HTR-8/SVneo (cell line): ENCODE measurements around the gene IER2.

Source experiments
- DNase-seq: peaks from one replicate; pipeline ENCODE4 v3.0.0; 2011; ENCODE audit warnings: low spot score, mixed read lengths; ENCODE audit not compliant: insufficient read length
- FAIRE-seq: peaks from 2 replicates; lab custom pipeline; 2011; peaks lifted over from hg19 to GRCh38; lab: Jason Lieb, UNC

The IER2 gene

DNA sequence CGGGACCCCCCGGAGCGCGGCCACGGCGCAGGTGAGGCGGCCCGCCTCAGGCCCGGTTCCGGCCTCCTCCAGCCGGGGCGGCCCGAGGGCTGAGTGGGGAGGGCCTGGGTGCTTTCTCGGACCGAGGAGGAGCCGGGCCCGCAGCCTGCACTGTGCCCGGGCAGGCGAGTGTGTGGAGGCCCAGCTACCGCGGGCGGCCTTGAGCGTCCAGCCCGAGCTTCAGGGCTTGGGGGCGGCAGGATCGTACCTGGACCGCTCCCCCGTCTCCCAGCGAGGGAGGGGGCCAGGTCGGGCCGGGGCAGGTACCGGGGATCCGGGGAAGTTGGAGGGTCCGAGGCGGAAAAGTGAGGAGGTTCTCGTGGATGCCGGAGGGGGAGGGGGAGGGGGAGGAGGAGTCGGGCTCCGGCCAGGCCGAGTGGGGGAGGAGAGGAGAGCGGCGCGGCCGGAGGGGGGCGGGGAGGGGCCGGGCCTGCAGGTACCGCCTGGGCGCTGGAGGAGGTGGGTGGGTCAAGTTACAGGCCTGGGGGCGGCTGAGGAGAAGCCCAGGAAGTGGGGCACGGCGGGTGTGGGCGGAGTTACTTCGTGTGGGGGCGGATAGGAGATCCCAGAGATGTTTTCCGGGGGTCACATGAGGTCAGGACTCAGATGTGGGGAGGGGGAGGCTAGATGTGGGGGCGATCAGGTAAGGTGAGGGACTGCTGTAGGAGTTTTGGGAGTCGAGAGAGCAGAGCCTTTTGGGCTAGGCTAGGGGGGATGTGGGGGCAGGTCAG lies 31.6 kb upstream of the IER2 start:
- DNase-seq: peak; percentile 84
- no peak for FAIRE-seq

DNA sequence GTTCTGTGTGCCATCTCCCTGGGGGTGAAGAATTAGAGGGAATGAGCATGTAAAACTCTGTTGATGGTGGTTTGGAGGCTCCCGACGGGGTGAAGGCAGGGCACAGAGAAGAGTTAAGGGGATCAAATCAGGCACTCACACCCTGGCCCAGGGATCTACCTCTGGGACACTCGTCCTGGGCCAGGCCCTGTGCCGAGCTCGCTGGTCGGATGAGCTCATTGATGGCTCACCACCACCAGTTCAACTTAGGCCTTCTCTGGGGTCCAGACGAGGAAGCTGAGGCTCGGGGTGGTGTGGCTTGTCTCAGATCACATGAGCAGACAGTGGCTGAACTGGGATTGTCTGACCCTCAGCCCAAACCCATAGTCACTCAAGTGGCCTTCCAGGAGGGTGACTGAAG lies 30.6 kb upstream of the IER2 start:
- FAIRE-seq: no peak
- DNase-seq: no peak

DNA sequence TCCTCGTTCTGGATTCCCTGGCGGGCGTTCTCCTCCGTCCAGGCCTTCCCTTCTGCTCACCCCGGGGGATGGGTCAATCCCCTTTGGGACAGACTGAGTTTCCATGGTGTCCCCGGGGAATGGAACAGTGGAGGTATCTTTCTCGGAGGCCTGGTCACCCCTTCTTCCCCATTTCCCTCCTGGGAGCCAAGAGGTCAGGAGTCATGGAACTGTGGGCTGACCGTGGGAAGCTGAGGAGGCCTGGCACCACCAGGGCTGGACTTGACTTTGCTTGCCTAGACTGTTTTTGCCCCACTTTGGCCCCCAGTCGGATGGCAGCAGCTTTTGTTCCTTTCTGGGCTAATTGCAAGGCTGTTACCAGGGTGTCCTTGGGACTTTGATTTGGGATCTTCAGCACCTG lies 30.2 kb upstream of the IER2 start:
- DNase-seq: no peak
- FAIRE-seq: no peak

GRCh38 chr19:13120817-13121216 lies 29.4 kb upstream of the IER2 start:
- DNase-seq (no peak), FAIRE-seq (no peak)

DNA sequence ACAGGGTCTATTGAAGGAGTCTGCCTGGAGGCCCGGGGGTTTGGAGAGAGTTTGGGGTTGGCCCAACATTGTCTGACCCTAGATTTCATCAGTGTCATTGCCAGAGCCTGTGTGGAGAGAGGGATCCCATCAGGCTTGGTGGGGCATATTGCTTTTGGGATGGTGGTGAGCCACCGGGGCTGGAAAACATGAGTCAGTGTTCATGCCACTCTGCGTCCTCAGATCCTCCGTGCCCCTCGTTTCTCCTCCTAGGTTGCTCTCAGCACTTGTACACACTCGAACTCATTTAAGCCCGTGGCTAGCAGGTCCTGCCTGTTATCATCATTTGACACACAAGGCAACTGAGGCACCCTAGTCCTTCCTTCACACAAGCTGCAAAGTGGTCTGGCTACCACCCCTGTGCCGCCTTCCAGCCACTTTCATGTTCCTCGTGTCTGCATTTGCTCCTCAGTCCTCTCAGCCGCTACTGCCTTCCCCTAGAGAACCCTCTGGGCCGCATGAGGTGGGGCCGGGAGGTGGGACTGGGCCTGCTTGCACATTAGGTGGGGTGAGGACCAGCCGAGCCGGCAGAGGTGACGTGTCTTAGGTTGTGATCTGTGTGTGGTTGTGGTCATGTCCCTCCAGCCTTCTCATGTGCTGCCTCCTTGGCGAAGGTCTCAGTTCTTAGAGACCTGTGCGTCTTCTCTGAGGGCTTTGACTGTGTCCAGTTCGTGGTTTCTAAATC lies 28.5 kb upstream of the IER2 start:
- FAIRE-seq (no peak), DNase-seq (no peak)

GRCh38 chr19:13122275-13122878 lies 27.8 kb upstream of the IER2 start:
- DNase-seq (no peak), FAIRE-seq (no peak)

DNA sequence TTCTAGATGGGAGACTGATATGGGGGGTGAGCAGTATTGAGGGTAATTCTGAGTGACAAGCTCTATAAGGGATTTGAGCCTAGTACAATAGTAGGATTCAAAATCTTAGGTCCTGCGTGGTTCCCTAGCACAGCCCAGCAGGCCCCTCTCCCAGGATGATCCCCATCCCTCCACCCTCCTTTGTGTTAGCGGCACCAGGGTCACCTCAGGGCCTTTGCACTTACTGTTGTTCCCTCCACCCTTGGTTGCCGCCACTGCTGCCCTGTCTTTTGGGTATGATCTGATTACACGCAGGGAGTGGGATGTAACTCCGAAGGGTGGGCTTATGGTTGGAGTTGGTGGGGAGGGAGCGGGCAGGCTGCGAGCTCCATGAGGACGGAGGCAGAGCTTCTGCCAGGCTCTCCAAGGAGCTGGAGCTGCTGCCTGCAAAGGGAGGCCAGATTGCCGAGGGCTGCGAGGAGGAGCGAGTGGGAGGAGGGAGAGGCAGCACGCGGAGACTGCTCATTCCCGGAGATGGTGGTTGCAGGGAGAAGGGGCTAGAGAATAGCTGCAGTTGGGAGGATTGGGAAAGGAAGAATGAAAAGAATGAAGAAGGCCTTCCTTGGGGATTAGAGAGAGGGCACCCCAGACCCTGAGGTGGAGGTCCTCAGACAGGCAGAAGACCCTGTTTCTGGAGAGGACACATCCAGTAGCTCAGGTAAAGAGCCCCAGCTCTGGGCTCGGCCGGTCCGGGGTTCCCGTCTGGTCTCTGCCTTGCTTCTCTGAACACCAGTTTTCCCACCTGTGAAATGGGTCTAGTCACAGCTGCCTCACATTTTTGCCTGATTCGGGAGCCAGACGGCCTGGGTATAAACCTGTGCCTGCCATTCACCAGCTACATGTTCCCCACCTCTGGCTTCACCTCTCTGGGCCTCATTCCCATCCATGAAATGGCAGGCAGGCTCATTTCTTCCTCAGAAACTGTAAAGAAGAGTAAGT lies 26.9 kb upstream of the IER2 start:
- FAIRE-seq (no peak), DNase-seq (no peak)

DNA sequence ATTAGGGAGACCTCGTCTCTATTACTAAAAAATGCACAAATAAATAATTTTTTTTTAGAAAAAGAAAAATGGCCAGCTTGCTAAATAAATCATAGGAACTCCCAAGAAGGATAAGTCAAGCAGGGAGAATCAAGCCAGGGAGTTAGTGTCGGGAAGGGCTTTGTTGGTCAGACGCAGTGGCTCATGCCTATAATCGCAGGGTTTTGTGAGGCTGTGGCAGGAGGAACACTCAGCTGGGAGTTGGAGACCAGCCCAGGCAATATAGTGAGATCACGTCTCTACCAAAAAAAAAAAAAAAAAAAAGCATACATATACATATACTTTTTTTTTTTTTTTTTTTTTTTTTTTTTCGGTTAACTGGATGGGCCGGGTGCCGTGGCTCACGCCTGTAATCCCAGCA lies 23.2 kb upstream of the IER2 start:
- FAIRE-seq: no peak
- no peak for DNase-seq

DNA sequence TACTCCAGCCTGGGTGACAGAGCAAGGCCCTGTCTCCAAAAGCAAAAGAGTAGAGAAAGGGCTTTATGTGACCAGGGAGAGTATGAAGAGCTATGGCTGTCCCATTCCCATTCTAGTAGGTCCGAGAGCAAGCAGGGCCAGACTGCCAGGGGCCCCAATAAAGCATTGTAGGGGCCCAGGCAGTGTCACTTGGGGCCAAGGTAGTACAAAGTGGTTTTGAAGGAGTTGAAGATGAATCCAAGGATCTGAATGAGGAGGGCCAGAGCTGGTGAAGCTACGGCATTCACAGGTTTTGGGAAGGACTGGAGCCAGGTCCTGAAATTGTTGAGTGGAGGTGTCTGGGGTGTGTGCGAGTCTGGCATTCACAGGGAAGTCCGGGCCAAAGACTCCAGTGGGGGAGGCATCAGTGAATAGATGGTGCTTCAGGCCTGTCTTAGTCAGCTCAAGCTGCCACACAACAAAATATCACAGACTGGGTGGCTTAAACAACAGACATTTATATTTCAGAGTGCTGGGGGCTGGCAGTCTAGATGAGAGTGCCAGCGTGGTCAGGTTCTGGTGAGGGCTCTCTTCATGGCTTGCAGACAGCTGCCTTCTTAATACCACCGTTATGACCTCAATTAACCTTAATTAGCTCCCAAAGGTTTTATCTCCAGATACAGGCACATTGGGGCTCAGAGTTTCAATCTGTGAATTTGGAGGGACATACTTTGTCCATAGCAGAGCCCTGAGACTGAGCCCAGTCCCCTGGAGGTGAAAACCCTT lies 22.2 kb upstream of the IER2 start:
- no peak for FAIRE-seq
- no peak for DNase-seq

DNA sequence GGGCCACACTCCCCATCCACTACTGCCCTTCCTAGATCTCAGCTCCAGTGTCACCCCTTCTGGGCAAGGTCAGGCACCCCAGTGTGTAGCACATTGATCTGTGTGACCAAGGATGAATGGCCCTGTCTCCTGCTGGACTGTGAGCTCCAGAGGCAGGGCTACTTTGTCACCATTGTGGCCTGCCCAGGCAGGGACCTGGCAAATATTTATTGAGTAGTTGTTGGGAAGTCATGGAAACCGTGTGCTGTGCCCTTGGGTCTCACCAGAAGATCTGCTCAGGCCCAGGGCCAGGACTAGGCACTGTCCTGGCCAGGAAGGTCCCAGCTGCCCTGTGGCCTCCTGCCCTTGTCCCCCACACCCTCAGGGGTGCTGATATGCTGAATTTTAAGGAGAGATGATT lies 21.6 kb upstream of the IER2 start:
- DNase-seq: no peak
- no peak for FAIRE-seq

- DNase-seq (no peak), FAIRE-seq (no peak)
Measured at GRCh38 chr19:13129384-13129783, 20.8 kb upstream of the IER2 start.

DNA sequence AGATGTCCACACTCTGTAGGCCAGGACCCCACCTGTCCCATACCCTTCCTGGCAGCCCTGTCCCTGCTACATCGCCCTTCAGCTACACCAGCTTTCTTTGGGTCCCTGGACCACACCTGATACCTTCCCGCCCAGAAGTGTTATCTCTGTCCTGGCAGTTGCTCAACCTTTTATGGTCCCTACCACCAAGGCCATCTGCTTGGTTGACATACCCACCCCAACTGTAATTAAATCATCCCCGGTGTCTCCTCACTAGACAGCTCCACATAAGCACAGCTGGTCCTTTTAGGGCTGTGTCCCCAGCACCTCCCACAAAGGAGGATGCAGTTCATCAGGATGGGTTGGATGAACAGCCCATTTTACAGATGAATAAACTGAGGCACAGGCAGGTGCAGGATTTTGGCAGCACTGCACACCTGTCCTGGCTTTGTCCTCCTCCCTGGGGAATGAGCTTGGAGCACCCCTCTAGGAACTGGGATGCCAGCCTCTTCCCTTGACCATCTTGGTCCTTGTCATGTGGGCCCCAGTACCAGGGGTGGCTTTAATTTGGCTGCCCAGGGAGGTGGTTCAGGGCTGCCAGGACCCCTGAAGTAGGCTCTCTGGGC lies 19.2 kb upstream of the IER2 start:
- DNase-seq (no peak), FAIRE-seq (no peak)

DNA sequence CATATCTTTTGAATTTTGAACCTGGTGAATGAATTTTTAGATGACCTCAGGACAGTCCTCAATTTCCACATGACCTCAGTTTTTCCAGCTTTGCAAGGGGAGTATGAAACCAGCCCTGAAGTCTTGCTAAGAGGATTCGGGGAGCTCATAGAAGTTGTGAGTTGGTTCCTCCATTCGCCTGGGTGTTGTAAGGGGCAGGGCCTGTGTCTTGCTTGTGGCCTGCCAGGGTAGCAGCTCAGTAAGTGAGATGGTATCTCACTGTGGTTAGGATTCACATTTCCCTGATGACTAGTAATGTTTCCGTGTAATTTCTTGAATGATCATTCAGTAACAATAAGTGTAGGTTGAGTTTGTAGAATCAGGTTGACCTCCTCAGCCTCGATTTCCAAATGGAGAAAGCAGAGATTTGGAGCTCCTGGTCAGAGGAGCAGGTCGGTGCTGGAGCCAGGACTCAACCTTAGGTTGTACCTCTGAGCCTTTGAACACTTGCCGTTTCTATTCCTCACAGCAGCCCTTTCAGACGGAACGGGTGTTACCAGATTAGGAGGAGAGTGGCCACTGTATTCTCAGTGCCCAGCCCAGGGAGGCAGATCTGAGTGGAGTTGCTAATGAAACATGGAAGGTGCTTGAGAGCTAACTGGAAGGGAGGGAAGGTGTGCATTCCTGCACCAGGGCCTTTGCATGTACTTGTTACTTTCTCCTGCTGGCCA lies 17.6 kb upstream of the IER2 start:
- DNase-seq (peak; percentile 34), FAIRE-seq (peak; percentile 9)

DNA sequence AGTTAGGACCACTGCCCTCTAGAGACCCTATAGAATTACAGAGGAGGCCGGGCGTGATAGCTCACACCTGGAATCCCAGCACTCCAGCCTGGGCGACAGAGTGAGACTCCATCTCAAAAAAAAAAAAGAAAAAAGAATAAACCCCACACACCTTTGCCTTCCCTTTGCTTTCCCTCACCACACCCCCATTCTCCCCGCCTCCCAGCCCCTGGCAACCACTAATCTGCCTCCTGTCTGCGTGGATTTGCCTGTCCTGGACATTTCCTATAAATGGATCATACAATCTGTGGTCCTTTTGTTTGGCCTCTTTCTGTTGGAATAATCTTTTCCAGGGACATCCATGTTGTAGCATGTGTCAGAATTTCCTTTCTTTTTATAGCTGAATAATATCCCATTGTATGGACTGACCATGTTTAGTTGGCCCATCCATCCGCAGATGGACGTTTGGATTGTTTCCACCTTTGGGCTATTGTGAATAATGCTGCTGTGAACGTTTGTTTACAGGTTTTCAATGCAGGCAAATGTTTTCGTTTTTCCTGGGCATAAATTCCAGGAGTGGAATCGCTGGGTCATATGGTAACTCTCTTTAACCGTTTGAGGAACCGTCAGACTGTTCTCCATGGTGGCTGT lies 16.9 kb upstream of the IER2 start:
- DNase-seq (no peak), FAIRE-seq (no peak)

DNA sequence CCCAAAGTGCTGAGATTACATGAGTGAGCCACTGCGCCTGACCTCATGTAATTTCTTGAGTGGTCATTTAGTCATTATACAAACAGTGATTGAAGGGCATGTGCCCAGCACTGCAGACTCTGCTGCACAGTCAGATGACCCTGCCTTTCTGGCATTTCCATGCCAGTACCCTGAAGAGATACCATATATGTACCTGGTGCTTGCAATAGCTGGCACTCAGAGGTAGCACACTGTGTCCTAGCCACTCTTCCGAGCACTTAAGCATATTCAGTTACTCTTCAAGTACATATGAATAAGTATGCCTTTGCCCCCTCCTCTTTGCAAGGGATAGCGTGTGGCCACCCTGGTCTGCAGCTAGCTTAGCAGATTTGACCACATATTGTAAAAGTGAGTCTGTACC lies 15.6 kb upstream of the IER2 start:
- FAIRE-seq: no peak
- DNase-seq: no peak

- no peak for DNase-seq
- no peak for FAIRE-seq
Measured at GRCh38 chr19:13135068-13136062, 14.8 kb upstream of the IER2 start.

DNA sequence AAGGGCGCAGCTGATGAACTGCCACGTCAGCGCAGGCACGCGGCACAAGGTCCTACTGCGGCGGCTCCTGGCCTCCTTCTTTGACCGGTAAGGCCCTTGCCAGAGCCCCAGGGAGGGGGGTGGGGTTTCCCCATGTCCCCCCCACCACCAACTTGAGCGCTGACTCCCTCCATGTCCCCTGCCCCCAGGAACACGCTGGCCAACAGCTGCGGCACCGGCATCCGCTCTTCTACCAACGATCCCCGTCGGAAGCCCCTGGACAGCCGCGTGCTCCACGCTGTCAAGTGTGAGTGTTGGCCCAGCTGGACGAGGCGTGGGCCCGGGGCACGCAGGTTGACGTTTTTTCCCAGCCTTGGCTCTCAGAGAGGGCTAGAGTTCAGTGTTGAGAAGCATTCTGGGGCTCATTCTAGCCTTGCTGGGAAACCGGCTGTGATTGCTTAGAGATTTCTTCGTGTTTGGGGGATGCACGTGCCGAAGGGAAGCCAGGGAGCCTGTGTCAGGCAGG lies 12.9 kb upstream of the IER2 start:
- no peak for FAIRE-seq
- no peak for DNase-seq
